Neural progenitor cell (in vitro differentiated cells): ENCODE results near the gene DCC.

Experiments used
- CTCF ChIP-seq: fragments of 200-600 bp; sonication (generic); IDR thresholded peaks from 2 replicates; pipeline ENCODE4 v1.5.1; 2017; ENCODE audit warnings: antibody characterized with exemption, mild to moderate bottlenecking
- EZH2phosphoT487 ChIP-seq: fragments of 200-600 bp; sonication (generic); IDR thresholded peaks from 2 replicates; pipeline ENCODE4 v1.6.1; 2017; ENCODE audit warnings: antibody characterized with exemption

GRCh38 chr18:52822160-52822559 lies 482.2 kb downstream of the DCC start:
- TF ChIP-seq EZH2phosphoT487 (no peak), CTCF (no peak)
